GM21825 (cell line): ENCODE measurements around the gene RPS19.

ENCODE experiments used
- ATAC-seq: cut with Tn5 transposase; IDR thresholded peaks from one replicate; pipeline ENCODE4 v1.9.1; 2021; ENCODE audit warnings: mild to moderate bottlenecking, moderate library complexity; ENCODE audit not compliant: unreplicated experiment

RPS19 gene

DNA sequence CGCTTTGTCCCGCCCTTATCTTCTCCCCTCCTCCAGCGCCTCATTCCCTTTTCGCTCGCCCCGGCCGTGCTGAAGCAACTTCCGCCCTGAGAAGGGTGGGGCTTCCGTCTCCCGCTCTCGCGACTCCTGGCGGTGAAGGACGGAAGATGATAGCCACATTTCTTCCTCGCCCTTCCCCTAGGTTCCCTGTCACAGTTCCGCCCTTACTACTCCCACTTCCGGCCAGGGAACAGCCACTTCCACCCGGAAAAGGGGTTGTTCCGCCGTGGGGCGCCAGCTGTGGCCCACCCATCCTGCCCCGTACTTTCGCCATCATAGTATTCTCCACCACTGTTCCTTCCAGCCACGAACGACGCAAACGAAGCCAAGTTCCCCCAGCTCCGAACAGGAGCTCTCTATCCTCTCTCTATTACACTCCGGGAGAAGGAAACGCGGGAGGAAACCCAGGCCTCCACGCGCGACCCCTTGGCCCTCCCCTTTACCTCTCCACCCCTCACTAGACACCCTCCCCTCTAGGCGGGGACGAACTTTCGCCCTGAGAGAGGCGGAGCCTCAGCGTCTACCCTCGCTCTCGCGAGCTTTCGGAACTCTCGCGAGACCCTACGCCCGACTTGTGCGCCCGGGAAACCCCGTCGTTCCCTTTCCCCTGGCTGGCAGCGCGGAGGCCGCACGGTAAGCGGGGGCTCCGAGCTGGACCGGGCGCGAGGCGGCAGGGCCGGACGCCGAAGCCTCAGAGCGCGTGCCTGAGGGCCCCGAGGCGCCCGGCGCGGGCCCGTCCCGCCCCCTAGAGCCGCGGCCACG, at the start of gene RPS19:
RPS19 (plus strand) TSS at position 638 of the 801 bp plus-strand sequence. CDS start 520 bp downstream, outside the sequence.
- peak; percentile 75 for ATAC-seq

DNA sequence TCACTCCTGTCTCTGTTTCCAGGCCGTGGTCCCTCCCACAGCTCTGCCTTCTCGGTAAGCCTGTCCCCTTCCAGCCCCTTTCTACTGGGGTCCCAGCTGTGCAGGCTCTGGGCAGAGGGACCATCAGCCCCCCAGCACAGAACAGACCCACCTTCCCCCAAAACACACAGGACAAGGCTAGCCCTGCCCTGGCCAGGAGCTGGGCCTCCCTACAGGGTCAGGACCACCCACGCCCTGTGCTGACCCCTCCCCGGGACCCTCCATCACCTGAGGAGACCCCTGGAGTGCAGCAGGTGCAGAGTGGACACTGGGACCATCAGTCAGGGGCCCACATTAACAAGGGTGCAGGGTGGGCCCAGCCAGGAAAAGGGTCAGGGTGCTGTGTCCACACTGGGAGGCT, 49.8 kb upstream of the RPS19 start:
- no peak for ATAC-seq

DNA sequence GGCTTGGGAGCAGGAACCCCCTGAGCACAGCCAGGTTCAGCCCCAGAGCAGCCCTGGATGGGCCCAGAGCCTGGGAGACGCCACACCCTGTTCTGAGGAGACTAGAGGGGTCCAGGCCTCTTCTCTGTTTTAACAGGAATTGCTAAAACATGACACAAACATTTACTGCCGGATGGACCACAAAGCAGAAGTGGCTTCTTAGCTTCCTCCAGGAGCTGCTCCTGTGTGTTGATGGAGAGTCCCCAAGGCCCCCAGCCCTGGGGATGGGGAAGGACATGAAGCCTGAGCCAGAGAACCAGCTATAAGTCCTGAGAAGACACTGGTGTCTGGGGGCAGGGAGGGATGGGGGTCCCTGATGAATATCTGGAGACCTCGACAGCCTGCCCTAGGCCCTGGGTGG, 49.0 kb upstream of the RPS19 start:
- no peak for ATAC-seq

DNA sequence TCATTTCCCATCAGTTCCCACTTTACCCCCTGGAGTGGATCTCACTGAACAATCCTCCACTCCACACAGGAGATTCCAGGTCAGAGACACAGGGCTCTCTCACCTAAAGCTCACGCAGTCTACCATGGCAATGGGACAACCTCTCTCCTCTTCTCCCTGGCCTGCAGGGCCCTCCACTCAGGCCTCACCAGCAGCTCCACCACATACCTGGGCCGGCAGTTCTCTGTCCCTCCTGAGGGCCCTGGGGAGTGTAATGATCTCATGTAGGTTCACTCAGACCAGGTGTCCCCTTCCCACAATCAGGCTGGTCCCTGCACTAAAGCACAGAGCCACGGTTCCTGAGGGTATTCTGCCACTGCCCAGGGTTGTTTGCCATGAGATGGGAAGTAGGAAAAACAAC, 48.1 kb upstream of the RPS19 start:
- ATAC-seq, result no peak

DNA sequence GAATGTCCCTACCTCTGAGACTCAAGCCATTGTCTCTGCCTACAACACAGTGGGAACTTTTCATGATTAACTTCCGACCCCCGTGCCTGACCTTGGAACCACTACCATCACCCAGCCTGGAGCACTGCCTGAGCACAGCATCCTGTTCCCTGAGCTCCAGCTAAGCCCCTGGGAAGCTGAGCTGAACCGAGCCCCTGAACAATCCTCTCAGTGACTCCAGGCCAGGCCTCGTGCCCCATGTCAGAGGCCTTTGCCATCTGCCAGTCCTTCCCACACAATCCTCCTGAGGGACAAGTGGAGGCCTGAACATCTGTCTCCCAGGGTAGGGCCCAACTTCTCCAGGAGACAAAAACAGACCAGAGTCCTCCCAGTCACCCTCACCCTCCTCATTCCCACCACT, 46.1 kb upstream of the RPS19 start:
- no peak for ATAC-seq

DNA sequence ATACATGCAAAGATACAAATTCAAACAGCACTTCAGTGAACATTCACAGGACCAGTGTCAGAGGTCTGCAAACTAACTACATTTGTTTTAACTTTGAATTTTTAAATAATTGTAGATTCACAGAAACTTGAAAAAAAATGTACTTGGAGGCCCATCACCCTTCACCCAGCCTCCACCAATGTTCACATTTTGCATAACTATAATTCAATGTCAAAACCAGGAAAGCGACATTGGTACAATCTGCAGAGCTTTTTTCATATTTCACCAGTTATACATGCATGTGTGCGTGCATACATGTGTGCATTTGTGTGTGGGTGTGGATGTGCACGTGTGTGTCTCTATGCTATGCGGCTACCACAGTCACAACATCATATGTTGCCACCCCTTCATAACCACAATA, 44.8 kb upstream of the RPS19 start:
- ATAC-seq, result no peak

DNA sequence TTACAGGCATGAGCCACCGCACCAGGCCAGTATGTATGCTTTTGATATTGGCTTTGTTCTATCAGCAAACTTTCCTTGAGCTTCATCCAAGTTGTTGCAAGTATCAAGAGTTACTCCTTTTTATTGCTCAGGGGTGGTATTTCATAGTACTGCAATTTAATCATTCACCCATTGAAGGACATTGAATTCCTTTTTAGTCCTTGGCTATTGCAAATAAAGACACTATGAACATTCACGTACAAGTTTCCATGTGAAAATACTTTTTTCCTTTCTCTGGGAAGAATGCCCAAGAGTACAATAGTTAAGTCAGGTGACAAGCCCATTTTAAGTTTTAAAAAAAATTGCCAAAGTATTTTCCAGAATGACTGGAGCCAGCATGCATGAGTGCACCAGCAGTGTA, 43.3 kb upstream of the RPS19 start:
- no peak for ATAC-seq

DNA sequence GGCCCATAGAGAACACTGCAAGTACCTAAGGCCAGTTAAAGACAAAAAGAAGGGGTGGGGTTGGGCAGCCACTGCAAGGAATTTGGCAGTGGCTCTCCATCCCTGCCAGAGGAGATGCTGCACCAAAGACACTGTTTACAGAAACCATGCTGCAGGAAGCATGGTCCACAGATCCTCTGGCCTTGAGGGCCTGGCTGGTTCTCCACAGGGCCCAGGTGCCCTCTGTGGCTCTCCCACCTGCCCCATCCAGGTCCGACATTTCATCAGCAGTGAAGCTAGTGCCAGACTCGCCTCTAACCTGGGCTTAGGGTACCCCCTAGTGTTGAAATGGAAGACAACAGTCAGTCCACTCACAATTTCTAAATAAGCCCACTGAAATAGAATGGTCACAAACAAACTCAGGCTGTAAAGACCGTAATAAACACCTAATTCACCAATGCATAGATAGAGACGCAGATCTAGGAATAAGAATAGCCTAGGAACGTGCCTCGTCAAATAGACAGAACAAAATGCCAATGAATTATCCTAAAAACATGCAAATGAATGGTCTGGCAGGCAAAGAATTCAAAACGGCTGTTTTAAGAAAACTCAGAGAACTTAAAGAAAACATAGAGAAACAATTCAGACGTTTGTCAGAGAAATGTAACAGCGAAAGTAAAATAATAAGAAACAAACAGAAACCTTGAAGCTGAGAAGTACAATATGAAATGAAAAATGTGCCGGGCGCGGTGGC, 38.9 kb upstream of the RPS19 start:
- ATAC-seq, result no peak

DNA sequence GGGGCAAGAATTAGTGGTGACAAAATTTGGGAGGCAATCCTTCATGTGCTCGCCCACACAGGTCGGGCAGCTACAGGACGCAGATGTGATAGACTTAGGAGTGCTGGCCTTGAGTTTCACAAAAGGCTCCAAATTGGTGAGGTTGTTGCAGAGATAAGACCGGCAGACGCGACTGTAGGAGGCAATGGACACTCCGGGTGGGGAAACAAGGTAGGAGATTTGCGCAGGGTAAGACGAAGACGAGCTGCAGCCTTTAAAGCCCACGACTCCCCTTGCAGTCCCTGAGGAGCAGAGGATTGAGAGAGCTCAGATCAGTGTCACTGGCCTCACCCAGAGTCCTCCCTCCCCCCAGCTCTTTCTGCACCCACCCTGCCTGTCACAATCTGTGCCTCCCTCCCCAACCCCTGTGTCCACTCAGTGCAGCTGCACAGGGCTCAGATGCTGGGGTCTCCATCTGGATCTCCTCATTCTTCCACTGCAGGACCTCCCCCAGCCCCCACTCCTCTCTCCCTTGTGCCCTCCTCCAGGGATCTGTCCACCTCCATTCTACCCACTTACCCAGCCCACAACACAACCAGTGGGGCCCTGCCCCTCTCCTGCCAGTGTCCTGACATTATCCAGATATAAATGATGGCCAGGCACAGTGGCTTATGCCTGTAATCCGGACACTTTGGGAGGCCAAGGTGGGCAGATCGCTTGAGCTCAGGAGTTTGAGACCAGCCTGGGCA, 21.9 kb upstream of the RPS19 start:
- no peak for ATAC-seq

DNA sequence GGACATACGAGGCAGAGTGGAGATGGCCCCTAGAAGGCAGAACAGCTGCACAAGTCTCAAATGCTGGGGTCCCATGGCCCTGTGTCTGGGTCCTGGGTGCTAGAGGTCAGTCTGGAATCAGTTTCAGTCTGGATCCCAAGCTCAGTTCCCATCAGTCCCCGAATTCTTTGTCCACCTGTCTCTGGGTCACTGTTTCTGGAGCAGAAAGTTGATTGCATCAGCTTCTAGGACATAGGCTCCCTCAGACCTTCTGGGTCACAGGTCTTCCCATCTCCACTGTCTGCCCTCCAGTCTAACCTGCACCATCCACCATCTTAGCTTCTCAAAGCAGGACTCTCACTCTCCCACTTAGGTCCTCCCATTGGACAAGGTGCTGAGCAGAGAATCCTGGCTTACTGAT, 20.8 kb upstream of the RPS19 start:
- no peak for ATAC-seq

DNA sequence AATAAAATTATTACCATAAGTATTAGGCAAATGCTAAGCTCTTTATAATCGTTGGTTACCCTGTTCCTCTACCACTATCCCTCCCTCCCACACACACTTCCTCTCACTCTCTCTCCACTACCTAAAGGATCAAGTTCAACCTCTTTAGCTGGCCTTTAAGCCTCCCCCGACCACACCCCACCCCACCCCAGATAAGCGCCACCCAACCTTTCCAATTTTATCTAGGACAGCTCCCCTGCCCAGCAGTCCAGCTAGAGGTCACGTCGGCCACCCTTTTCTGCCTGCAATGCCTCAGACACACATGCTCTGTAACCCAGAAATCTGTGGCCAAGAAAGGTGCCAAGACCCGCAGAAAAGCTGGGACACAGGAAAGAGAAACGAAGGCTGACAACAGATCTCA, 16.7 kb upstream of the RPS19 start:
- ATAC-seq, result no peak

DNA sequence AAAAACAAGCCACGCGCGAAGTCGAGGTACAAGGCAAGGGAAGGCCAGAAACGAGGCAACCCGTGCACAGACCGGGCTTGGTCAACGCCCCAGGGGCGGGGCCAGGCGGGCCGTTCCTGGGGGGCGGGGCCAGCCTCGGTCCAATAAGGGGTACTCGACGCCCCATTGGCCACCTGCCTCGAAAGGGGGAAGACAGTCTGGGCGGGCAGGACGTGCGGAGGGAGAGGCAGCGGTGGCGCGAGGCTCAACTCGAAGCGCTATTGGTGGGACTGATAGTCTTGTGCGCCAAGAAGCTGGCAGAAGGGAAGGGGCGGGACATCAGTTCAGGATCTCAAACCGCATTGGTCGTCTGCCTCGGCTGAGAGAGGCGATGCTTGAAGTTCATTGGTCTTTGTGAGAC, 15.5 kb upstream of the RPS19 start, which contains the start of gene LYPD4:
LYPD4 (minus strand) TSS at position 83 of the 400 bp plus-strand sequence. CDS start 5,398 bp downstream, outside the sequence.
- ATAC-seq, result no peak

DNA sequence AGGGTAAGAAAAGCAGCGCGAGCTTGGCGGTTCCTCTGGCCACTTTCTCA, 15.2 kb upstream of the RPS19 start, which contains the start of gene DMRTC2:
DMRTC2 (plus strand) TSS at position 42 of the 50 bp plus-strand sequence. CDS start 2,387 bp downstream, outside the sequence.
- no peak for ATAC-seq

DNA sequence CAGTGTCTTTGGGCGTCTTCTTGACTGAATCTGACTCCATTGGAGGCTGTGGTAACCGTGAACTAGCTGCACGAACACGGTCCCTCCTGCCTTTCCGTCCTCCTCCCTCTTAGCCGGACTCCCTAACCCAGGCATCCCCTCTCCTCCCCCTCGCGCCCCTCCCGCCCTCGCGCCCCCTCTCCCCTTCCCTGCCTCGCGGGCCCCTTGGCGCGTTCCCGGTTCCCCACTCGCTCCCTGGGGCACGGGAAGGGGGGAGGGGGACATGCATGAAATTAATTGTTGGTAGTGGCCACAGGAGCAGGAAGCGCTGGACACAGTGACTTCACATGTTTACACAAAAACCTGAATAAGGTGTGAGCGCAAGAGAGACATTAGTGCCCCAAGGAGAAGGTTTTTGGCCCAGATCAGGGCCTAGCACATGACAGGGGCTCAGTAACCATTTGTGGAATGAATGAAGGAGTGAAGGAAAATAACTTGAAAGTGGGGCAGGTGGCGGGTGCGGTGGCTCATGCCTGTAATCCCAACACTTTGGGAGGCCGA, 14.9 kb upstream of the RPS19 start:
- no peak for ATAC-seq

DNA sequence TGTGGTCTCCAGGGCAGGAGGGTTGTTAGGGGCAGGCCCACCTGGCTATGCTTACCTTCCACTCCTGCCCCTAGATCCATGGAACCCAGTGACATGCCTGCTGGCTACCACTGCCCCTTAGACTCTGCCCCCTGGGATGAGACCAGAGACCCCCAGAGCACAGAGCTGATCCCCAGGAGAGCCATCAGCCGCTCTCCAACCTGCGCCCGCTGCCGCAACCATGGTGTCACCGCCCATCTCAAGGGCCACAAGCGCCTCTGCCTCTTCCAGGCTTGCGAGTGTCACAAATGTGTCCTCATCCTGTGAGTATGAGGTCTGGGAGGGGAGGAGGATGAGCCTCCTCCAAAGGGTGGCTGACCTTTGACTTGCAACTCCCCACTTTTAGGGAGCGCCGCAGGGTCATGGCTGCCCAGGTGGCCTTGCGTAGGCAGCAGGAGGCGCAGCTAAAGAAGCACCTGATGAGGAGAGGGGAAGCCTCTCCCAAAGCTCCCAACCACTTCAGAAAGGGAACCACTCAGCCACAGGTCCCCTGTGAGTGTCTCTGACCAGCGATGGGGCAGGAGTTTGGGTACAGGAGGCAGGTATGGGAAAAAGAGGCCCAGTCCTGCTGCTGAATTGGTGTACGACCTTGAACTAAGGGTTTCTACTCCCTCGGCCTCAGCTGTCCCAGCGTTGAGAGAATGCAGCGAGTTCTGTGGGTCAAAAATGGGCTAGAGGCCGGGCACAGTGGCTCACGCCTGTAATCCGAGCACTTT, 12.5 kb upstream of the RPS19 start:
- no peak for ATAC-seq

DNA sequence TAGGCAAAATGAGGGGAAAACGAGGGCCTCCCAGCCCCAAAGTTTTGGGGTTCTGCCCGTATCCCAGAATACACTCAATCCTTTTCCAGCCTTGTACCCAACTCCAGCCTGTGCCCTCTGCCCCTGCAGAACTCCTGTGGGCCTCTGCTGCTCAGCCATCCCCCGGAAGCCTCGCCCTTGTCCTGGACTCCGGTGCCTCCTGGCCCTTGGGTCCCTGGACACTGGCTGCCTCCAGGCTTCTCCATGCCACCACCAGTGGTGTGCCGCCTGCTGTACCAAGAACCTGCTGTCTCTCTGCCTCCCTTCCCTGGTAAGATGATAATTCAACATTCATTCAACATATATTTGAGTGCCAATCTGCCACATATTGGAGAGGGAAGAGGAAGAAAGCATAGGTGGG, 11.4 kb upstream of the RPS19 start:
- no peak for ATAC-seq

DNA sequence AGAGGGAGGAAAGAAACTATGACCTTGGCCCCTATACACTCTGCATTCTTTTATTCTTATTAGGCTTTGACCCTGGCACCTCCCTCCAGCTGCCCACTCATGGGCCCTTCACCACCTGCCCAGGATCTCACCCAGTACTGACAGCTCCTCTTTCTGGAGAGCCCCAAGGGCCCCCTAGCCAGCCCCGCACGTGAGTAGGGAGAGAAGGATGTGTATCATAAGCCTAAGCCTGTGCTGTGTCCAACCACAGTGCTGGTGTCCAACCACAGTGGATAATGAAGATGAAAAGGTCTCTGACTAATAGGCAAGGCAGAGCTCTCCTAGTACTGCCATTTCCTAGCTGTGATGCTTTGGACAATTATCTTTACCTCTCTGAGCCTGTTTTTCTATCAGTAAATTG, 11.0 kb upstream of the RPS19 start:
- no peak for ATAC-seq

DNA sequence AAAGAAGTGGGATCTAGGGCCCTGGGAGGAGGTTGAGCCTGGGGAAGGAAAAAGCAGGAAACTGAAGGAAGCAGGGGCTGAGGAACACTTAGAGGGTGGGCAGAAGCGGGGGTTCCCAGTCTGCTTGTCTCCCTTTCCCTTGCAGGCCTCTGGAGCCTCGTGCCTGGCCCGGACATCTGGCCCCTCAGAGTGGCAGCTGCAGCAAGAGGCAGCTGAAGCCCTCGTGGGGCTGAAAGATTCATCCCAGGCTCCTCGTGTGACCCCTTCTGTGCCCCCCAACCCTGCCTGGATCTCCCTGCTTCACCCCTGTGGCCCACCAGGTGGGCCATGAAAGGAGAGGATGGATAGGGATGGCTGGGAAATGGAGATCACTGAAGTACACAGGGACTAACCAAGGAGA, 9.7 kb upstream of the RPS19 start:
- no peak for ATAC-seq

DNA sequence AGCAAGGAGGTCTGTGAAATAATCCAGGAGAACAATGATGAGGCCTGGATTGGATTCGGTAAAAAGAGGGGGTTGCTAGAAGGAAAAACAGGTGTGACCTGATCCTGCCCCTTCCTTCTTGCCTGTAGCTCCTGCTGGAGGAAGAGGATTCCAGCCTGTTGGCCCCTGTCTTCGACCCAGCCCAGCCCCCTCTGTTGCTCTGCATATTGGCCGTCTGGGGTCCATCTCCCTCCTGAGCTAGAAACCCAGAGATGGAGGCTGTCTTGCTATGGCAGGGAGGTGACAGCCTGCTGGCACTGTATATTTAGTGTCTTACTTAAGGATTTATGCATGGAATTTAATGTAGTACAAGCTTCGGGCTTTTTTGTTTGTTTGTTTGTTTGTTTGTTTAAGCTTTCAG, 8.6 kb upstream of the RPS19 start:
- no peak for ATAC-seq

DNA sequence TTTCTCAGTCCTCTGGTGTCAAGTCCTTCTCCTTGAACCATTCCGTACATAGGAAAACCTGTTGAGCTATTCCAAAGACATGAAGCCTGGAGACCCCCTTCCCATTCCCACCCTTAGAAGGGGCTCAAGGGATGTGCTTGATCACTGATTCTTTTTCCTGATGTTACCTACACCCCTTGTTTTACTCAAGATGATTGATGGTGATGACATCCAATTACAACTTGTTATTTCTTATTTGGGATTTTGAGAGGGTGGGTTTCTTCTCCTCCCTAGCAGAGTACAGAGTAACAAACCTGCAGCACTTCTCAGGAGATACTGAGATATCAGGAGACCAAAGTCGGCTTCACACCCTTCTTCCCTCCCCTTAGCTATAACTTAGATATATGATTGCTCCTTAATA, 6.7 kb upstream of the RPS19 start:
- ATAC-seq, result no peak

DNA sequence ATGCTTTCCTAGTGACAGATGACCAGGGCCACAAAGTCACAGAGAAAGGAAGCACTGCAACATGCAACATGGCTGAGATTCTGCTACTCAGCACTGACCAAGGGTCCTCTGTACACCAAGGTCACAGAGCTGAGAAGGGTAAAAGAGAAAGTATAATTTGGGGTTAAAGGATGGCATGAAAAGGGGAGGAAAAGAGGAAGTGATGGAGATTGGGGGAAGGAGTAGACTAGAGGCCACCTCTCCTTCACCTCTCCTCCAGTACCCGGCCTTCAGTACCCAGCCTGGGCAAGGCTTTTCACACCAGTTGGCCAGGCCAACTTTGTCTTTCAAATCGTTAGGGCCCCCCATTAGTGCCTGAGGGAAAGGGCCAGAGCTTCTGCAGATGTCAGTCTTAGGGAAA, 6.3 kb upstream of the RPS19 start:
- no peak for ATAC-seq
